PC-3 (cell line): Measurements from ENCODE around the gene MCU. TPM values are rescaled to one million over a fixed set of nuclear protein-coding genes. Genes with fewer than 3 reads are reported as not detected.
"Not testable (repeated sequence)": the region's sequence is repeated elsewhere in the genome, so short reads cannot be mapped to it uniquely, and the experiment has no call there.

ENCODE experiments used
- ATAC-seq: fragments of 200-7000 bp; cut with Tn5 transposase; 2 replicates; pipeline ENCODE4 v1.9.1; 2020; ENCODE audit warnings: mild to moderate bottlenecking, moderate library complexity
- BruUV-seq: library from RNA; stranded (reverse); fragments of 400-500 nt; replicated peaks from 2 replicates; lab custom pipeline; 2021; lab: Mats Ljungman, UMichigan
- CTCF ChIA-PET: fragments of 300-600 bp; sonication (Branson Sonifier 250); formaldehyde crosslinking; loops from one replicate; lab custom pipeline; 2022; ENCODE audit warnings: antibody characterized with exemption; lab: Charles Lee
- POLR2A ChIA-PET: fragments of 300-600 bp; sonication (Branson Sonifier 250); formaldehyde crosslinking; loops from one replicate; lab custom pipeline; 2022; ENCODE audit warnings: antibody characterized with exemption; ENCODE audit not compliant: unreplicated experiment; lab: Charles Lee
- DNase-seq: peaks from one replicate; pipeline ENCODE4 v3.0.0-alpha.2; 2015
- H2AFZ ChIP-seq: fragments of 300-600 bp; sonication (generic); 2 replicates; pipeline ENCODE4 v1.6.0; 2016; ENCODE audit warnings: antibody characterized with exemption, low read length
- H3F3A ChIP-seq: fragments of 300-600 bp; sonication (generic); one replicate; pipeline ENCODE4 v1.6.0; 2017; ENCODE audit warnings: antibody characterized with exemption, low read length, control low read depth, mild to moderate bottlenecking; ENCODE audit not compliant: unreplicated experiment
- H3K27ac ChIP-seq: fragments of 300-600 bp; sonication (generic); 2 replicates; pipeline ENCODE4 v1.5.1; 2016; ENCODE audit warnings: mild to moderate bottlenecking, low read length
- H3K27me3 ChIP-seq: fragments of 300-600 bp; sonication (generic); 2 replicates; pipeline ENCODE4 v1.6.1; 2016; ENCODE audit warnings: low read length, mixed read lengths
- H3K36me3 ChIP-seq: fragments of 300-600 bp; sonication (generic); 2 replicates; pipeline ENCODE4 v1.6.1; 2016; ENCODE audit warnings: low read depth, mixed run types, low read length, mixed read lengths
- H3K4me1 ChIP-seq: fragments of 300-600 bp; sonication (generic); 2 replicates; pipeline ENCODE4 v1.5.1; 2016; ENCODE audit warnings: low read length; ENCODE audit not compliant: insufficient read depth
- H3K4me2 ChIP-seq: fragments of 300-600 bp; sonication (generic); 2 replicates; pipeline ENCODE4 v1.6.0; 2016; ENCODE audit warnings: low read length
- H3K4me3 ChIP-seq: fragments of 300-600 bp; sonication (generic); 2 replicates; pipeline ENCODE4 v1.5.1; 2016; ENCODE audit warnings: mild to moderate bottlenecking, low read length, mixed read lengths
- H3K79me2 ChIP-seq: fragments of 300-600 bp; sonication (generic); 2 replicates; pipeline ENCODE4 v1.6.1; 2017; ENCODE audit warnings: low read length, mixed read lengths
- H3K9ac ChIP-seq: fragments of 300-600 bp; sonication (generic); 2 replicates; pipeline ENCODE4 v1.6.0; 2016; ENCODE audit warnings: mild to moderate bottlenecking, low read length
- H3K9me2 ChIP-seq: fragments of 300-600 bp; sonication (generic); replicated peaks from 2 replicates; pipeline ENCODE4 v1.6.1; 2016; ENCODE audit warnings: mixed run types, low read length, mixed read lengths
- H3K9me3 ChIP-seq: fragments of 300-600 bp; sonication (generic); 2 replicates; pipeline ENCODE4 v1.6.1; 2016; ENCODE audit warnings: low read length, mixed read lengths
- H4K20me1 ChIP-seq: fragments of 300-600 bp; sonication (generic); 2 replicates; pipeline ENCODE4 v1.6.1; 2016; ENCODE audit warnings: low read length, mixed read lengths
- EZH2 ChIP-seq: fragments of 300-600 bp; sonication (generic); IDR thresholded peaks from one replicate; pipeline ENCODE4 v1.6.1; 2017; ENCODE audit warnings: antibody characterized with exemption, mild to moderate bottlenecking, low read length; ENCODE audit not compliant: unreplicated experiment
- EZH2phosphoT487 ChIP-seq: fragments of 300-600 bp; sonication (generic); IDR thresholded peaks from 2 replicates; pipeline ENCODE4 v1.6.1; 2018; ENCODE audit warnings: mild to moderate bottlenecking, antibody characterized with exemption, low read length, borderline replicate concordance
- intact Hi-C: fragments of 100-400 bp; cut with micrococcal nuclease; formaldehyde crosslinking; loops from 2 replicates; pipeline ENCODE4 v1.9.0; 2023
- total RNA-seq: library from RNA; depleted of rRNA; stranded (reverse); fragments of >200 nt; gene quantifications from 2 replicates; pipeline ENCODE4 v1.2.3, GENCODE V29; 2014
- TF ChIP-seq, protein P1 (sequence below): fragments of 300-600 bp; sonication (generic); conservative IDR thresholded peaks from 2 replicates; pipeline ENCODE4 v1.5.1; 2017; ENCODE audit warnings: antibody characterized with exemption, low read depth, mild to moderate bottlenecking, low read length

MCU gene
- total RNA-seq, 1 experiment from 2014 or later = 21.5 TPM

DNA sequence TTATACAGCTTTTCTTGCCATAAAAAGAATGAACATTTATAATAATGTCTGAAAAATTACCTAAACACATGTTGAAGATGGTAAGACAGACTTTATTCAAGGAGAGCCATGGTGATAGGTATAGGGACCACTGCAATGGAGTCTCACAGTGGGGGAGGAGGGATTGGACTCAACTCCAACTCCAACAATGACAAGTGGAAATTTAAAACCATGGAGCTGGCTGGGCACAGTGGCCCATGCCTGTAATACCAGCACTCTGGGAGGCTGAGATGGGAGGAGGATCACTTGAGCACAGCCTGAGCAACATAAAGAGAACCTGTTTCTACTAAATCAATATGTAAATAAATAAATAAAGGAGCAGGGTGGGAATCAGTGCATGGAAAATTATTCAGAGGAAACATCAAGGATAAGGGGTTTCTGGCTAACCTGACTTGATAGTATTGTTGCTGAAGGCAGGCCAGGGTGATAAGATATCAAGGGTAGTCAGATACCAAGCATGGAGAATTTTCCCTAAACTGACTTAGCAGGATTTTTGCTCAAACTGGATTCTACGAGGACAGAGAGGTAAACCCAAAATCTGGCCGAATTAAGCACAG is 46.6 kb upstream of the MCU start:
- no peaks in the 10 kb centered on the region for H3K27me3 ChIP-seq
- no peak overlapping the region for H3K9ac ChIP-seq
- POLR2A ChIA-PET = no interaction called here
- H3K27ac ChIP-seq = no peak overlapping the region
- H3F3A ChIP-seq = no peaks in the 10 kb centered on the region
- no peak overlapping the region for H2AFZ ChIP-seq
- H3K4me3 ChIP-seq = no peak overlapping the region
- ATAC-seq = no peak
- DNase-seq = no peak
- TF ChIP-seq, protein P1, sequence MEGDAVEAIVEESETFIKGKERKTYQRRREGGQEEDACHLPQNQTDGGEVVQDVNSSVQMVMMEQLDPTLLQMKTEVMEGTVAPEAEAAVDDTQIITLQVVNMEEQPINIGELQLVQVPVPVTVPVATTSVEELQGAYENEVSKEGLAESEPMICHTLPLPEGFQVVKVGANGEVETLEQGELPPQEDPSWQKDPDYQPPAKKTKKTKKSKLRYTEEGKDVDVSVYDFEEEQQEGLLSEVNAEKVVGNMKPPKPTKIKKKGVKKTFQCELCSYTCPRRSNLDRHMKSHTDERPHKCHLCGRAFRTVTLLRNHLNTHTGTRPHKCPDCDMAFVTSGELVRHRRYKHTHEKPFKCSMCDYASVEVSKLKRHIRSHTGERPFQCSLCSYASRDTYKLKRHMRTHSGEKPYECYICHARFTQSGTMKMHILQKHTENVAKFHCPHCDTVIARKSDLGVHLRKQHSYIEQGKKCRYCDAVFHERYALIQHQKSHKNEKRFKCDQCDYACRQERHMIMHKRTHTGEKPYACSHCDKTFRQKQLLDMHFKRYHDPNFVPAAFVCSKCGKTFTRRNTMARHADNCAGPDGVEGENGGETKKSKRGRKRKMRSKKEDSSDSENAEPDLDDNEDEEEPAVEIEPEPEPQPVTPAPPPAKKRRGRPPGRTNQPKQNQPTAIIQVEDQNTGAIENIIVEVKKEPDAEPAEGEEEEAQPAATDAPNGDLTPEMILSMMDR = no peak
- TF ChIP-seq EZH2 (no peak), EZH2phosphoT487 (no peak)
- CTCF ChIA-PET = no interaction called here
- no peaks in the 10 kb centered on the region for H3K36me3 ChIP-seq
- H3K79me2 ChIP-seq = no peaks in the 10 kb centered on the region
- no peak overlapping the region for H3K4me2 ChIP-seq
- no peaks in the 10 kb centered on the region for H3K4me1 ChIP-seq
- H3K9me2 ChIP-seq = no peaks in the 10 kb centered on the region
- BruUV-seq = no TSS peak
- no peaks in the 10 kb centered on the region for H3K9me3 ChIP-seq
- intact Hi-C loops = no loop called here
- H4K20me1 ChIP-seq = no peaks in the 10 kb centered on the region

DNA sequence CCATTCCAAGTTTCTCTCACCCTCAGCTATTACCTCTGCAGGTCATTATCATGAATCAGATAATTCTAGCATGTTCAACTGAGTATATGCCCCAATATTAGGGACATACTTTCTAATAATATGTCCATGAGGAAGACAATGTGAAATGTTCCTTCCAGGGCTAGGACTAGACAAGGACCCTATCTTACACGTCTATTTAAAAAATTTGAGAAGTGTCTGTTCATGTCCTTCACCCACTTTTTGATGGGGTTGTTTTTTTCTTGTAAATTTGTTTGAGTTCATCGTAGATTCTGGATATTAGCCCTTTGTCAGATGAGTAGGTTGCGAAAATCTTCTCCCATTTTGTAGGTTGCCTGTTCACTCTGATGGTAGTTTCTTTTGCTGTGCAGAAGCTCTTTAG is 45.0 kb upstream of the MCU start:
- H3K9me3 ChIP-seq, BruUV-seq, intact Hi-C loops, POLR2A ChIA-PET, H3K4me2 ChIP-seq, H3K4me3 ChIP-seq, H2AFZ ChIP-seq, ATAC-seq, H3K27me3 ChIP-seq, CTCF ChIA-PET, H3K27ac ChIP-seq, H3K4me1 ChIP-seq, H3K79me2 ChIP-seq, H4K20me1 ChIP-seq, H3K9ac ChIP-seq, H3K9me2 ChIP-seq, H3F3A ChIP-seq, DNase-seq, H3K36me3 ChIP-seq: not testable (repeated sequence)

DNA sequence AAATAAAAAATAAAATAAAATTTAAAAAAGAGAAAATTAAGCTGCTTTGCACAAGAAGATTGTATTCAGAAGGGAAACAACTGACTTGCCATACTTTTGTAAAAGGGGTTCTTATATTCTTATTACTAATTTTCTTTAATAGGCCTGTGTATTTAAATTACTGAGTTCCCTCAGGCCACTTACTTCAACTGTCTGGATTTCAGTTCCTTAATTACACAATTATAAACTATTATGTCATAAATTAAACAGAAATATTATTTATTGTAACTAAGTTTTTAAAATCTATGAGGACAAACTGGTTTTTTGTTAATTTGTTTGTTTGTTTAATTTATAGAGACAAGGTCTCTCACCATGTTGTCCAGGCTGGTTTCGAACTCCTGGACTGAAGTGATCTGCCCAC is 43.6 kb upstream of the MCU start:
- ATAC-seq = no peak
- POLR2A ChIA-PET = no interaction called here
- H2AFZ ChIP-seq = no peak overlapping the region

More for the DNA sequence above, 43.6 kb upstream of the MCU start:
- no peaks in the 10 kb centered on the region for H3K27me3 ChIP-seq
- TF ChIP-seq EZH2phosphoT487 (no peak), EZH2 (no peak)
- TF ChIP-seq, protein P1 = no peak
- no peaks in the 10 kb centered on the region for H3K9me3 ChIP-seq
- no peak overlapping the region for H3K9ac ChIP-seq
- no peaks in the 10 kb centered on the region for H3K9me2 ChIP-seq
- no peak overlapping the region for H3K4me3 ChIP-seq
- H4K20me1 ChIP-seq = no peaks in the 10 kb centered on the region
- CTCF ChIA-PET = no interaction called here
- no peak for DNase-seq
- BruUV-seq = no TSS peak
- no peak overlapping the region for H3K27ac ChIP-seq
- intact Hi-C loops = no loop called here
- no peaks in the 10 kb centered on the region for H3K36me3 ChIP-seq
- no peak overlapping the region for H3K4me2 ChIP-seq
- H3F3A ChIP-seq = no peaks in the 10 kb centered on the region
- no peaks in the 10 kb centered on the region for H3K4me1 ChIP-seq
- no peaks in the 10 kb centered on the region for H3K79me2 ChIP-seq
